ENCODE data around the gene TMEM139. TPM values are rescaled to one million over a fixed set of nuclear protein-coding genes. Genes with fewer than 3 reads are reported as not detected.

The TMEM139 gene
- total RNA-seq, 2 donors from 2014 or later, result 18.4 to 27.2 TPM

GRCh38 chr7:143239813-143240212 is 44.9 kb upstream of the TMEM139 start:
- H3K4me3 ChIP-seq, result no peak overlapping the region
- peaks cover 6% of the 10 kb centered on the region for H3K4me1 ChIP-seq
- H3K27ac ChIP-seq, result peak overlapping the region; percentile 1
- H3K36me3 ChIP-seq, result no peaks in the 10 kb centered on the region
- no peaks in the 10 kb centered on the region for H3K27me3 ChIP-seq
- no peak for DNase-seq
- no peaks in the 10 kb centered on the region for H3K9me3 ChIP-seq
- intact Hi-C loops (cut with DNase I), result loop anchor here (2.0 to 5.0 kb wide), 2 partner anchors 65 to 177 kb away; no protein-coding TSS in a partner anchor
- no peak for TF ChIP-seq CTCF (IDR thresholded peaks at IDR 0.05)
- no peak overlapping the region for H3K9ac ChIP-seq (ENCODE audit: low read depth in 2 of 2, low read length in 2 of 2)

DNA sequence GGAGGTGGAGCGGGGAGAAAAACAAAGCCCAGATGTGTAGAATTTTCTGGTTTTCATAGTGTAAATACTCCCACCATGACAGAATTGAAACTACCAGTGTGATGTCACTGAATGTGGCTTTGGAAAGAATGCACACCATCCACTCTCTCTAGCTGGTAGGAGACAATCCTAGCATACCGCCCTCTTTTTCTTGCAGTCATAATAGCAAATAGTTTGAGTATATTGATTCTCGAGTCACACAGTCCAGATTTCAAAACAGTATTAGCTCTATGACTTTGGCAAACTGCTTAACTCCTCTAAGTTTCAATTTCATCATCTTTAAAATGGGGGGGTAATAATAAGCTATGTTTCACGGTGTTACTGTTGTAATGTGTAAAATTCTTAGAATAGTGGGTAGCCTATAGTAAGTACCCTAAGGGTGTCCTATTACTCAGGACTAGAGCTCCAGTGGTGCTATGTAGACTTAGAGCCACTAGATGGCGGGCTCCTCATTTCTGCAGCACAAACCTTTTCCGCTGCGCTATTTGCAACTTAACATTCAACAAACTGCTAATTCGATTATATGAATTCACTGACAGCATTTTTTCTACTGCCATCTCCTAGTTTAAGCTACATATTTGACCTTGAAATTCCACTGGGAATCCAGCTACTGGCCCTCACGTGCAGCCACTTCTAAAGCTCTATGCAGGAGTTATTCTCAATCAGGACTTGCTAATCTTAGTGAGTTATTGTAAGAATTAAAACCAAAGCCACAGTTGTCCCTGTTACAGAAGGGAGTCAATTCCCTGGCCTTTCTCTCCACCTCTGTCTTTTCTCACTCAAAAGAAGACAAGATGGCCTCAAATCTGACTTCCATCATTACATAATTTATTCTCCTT is 44.2 kb upstream of the TMEM139 start:
- H3K4me3 ChIP-seq, result no peak overlapping the region
- H3K27me3 ChIP-seq, result no peaks in the 10 kb centered on the region
- H3K9ac ChIP-seq (ENCODE audit: low read depth in 2 of 2, low read length in 2 of 2), result peak overlapping the region in 1 of 2 donors; percentile 29
- DNase-seq, result peak; percentile 78
- intact Hi-C loops (cut with DNase I), result loop anchor here (2.0 to 5.0 kb wide), 2 partner anchors 64 to 177 kb away; no protein-coding TSS in a partner anchor
- TF ChIP-seq CTCF (IDR thresholded peaks at IDR 0.05), result peak; percentile 92
- H3K36me3 ChIP-seq, result no peaks in the 10 kb centered on the region
- peak overlapping the region; percentile 1 for H3K27ac ChIP-seq
- H3K9me3 ChIP-seq, result no peaks in the 10 kb centered on the region
- peaks cover 10% of the 10 kb centered on the region for H3K4me1 ChIP-seq

DNA sequence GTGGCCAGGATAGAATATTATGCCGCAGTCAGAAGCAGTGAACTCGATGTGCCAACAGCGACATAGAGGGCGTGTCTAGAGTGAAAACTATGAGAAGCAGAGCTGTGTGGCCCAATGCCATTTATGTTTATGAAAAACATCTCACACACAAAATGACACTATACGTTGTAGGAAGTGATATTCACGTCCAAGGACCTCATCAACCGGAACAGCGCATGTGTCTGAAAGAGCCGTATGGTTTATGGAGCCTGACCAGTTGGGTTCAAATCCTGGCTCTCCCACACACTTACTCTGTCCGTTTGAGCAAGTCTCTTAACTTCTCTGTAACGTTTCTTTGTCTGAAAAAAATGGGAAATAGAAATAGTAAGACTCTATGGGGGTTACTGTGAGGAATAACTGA is 42.5 kb upstream of the TMEM139 start:
- H3K4me1 ChIP-seq, result peaks cover 11% of the 10 kb centered on the region
- H3K27me3 ChIP-seq, result no peaks in the 10 kb centered on the region
- DNase-seq, result no peak
- no peak for TF ChIP-seq CTCF (IDR thresholded peaks at IDR 0.05)
- no peaks in the 10 kb centered on the region for H3K36me3 ChIP-seq
- no peaks in the 10 kb centered on the region for H3K9me3 ChIP-seq
- intact Hi-C loops (cut with DNase I), result loop anchor here (5.0 kb wide), 1 partner anchor 175 kb away; no protein-coding TSS in a partner anchor
- no peak overlapping the region for H3K4me3 ChIP-seq
- no peak overlapping the region for H3K9ac ChIP-seq (ENCODE audit: low read depth in 2 of 2, low read length in 2 of 2)
- H3K27ac ChIP-seq, result no peak overlapping the region

DNA sequence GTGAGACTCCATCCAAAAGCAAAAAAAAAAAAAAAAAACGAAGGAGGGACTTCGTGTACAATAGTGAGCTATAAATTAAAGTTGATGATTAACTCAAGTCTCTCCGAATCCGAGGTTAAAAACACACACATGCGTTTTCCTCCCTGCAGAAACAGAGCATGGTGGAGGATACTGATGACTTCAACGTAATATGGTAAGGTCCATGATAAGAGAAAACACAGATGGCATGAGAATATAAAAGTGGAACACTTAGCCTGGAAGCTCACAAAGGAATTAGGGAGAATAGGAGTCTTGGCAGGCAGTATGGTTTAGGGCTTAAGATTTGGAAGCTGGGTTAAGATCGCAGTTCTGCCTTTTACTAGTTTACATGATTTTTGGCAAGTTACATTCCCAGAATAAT is 41.6 kb upstream of the TMEM139 start:
- H3K27me3 ChIP-seq, result no peaks in the 10 kb centered on the region
- H3K4me1 ChIP-seq, result peaks cover 11% of the 10 kb centered on the region
- H3K27ac ChIP-seq, result peak overlapping the region; percentile 64
- no peaks in the 10 kb centered on the region for H3K9me3 ChIP-seq
- no peaks in the 10 kb centered on the region for H3K36me3 ChIP-seq
- TF ChIP-seq CTCF (IDR thresholded peaks at IDR 0.05), result no peak
- no peak overlapping the region for H3K4me3 ChIP-seq
- DNase-seq, result no peak
- intact Hi-C loops (cut with DNase I), result loop anchor here (5.0 kb wide), 1 partner anchor 174 kb away; no protein-coding TSS in a partner anchor
- H3K9ac ChIP-seq (ENCODE audit: low read depth in 2 of 2, low read length in 2 of 2), result peak overlapping the region in 1 of 2 donors; percentile 64

DNA sequence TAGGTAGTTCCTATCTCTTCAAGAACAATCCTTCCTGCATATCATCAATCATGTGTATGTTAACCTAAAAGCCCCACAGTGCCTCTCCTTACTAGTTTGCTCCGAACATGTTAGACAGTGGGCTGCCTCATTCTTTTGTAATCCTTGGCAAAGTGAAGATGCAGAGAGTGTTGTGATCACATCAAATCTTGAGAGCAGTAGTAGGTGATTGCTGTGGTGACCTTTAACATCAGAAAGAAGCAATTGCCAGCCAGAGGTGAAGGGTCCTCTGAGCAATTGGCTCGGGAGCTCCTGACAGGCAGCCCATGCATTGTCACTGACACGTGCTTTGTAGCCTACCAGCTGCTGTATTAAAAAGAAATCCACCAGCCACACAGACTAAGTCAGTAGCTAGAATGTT is 41.1 kb upstream of the TMEM139 start:
- intact Hi-C loops (cut with DNase I), result loop anchor here (5.0 kb wide), 1 partner anchor 174 kb away; no protein-coding TSS in a partner anchor
- no peak overlapping the region for H3K4me3 ChIP-seq
- H3K9me3 ChIP-seq, result no peaks in the 10 kb centered on the region
- peaks cover 11% of the 10 kb centered on the region for H3K4me1 ChIP-seq
- peak overlapping the region in 1 of 2 donors; percentile 64 for H3K9ac ChIP-seq (ENCODE audit: low read depth in 2 of 2, low read length in 2 of 2)
- TF ChIP-seq CTCF (IDR thresholded peaks at IDR 0.05), result no peak
- no peaks in the 10 kb centered on the region for H3K36me3 ChIP-seq
- no peak for DNase-seq
- peak overlapping the region; percentile 64 for H3K27ac ChIP-seq
- H3K27me3 ChIP-seq, result no peaks in the 10 kb centered on the region

All from colonic mucosa (tissue), 4 donors.